NT2/D1 (cell line): ENCODE measurements around the gene DUS1L.

ENCODE experiments used
- DNase-seq: peaks from one replicate; pipeline ENCODE4 v3.0.0-alpha.2; 2011; ENCODE audit warnings: low read depth, low spot score
- H3K27me3 ChIP-seq: 2 replicates; pipeline ENCODE4 v1.6.0; 2011; ENCODE audit warnings: mild to moderate bottlenecking; ENCODE audit not compliant: insufficient read length, insufficient read depth
- H3K36me3 ChIP-seq: 2 replicates; pipeline ENCODE4 v1.6.1; 2011; ENCODE audit warnings: mild to moderate bottlenecking, low read length, mixed read lengths; ENCODE audit not compliant: insufficient read depth, insufficient read length
- H3K4me1 ChIP-seq: 2 replicates; pipeline ENCODE4 v1.5.1; 2011; ENCODE audit not compliant: insufficient read depth, insufficient read length
- H3K4me3 ChIP-seq: 2 replicates; pipeline ENCODE4 v1.5.1; 2011; ENCODE audit warnings: low read depth; ENCODE audit not compliant: insufficient read length
- H3K9ac ChIP-seq: 2 replicates; pipeline ENCODE4 v1.6.0; 2011; ENCODE audit warnings: low read depth; ENCODE audit not compliant: insufficient read length
- H3K9me3 ChIP-seq: 2 replicates; pipeline ENCODE4 v1.5.1; 2011; ENCODE audit warnings: mild to moderate bottlenecking, low read length; ENCODE audit not compliant: insufficient read depth
- SUZ12 ChIP-seq: IDR thresholded peaks from 2 replicates; pipeline ENCODE4 v1.6.1; 2011; ENCODE audit not compliant: insufficient read length, insufficient read depth; ENCODE audit errors: extremely low read depth
- YY1 ChIP-seq: IDR thresholded peaks from 2 replicates; pipeline ENCODE4 v1.6.1; 2011; ENCODE audit not compliant: insufficient read length, insufficient read depth
- ZNF274 ChIP-seq: IDR thresholded peaks from 2 replicates; pipeline ENCODE4 v1.6.1; 2011; ENCODE audit warnings: mild to moderate bottlenecking, low read depth, low read length

DUS1L gene

GRCh38 chr17:82012640-82013295 is 52.8 kb downstream of the DUS1L start:
- no peak for TF ChIP-seq YY1
- no peak for TF ChIP-seq ZNF274
- no peak for TF ChIP-seq SUZ12
- H3K27me3 ChIP-seq = no peaks in the 10 kb centered on the region
- peak overlapping the region; percentile 79 for H3K9ac ChIP-seq
- H3K9me3 ChIP-seq = no peaks in the 10 kb centered on the region
- peaks cover 47% of the 10 kb centered on the region for H3K36me3 ChIP-seq
- peaks cover 40% of the 10 kb centered on the region for H3K4me1 ChIP-seq
- no peak overlapping the region for H3K4me3 ChIP-seq
- DNase-seq = no peak

GRCh38 chr17:82012261-82012639 is 53.4 kb downstream of the DUS1L start:
- peaks cover 45% of the 10 kb centered on the region for H3K4me1 ChIP-seq
- TF ChIP-seq SUZ12 (no peak), ZNF274 (no peak), YY1 (no peak)
- no peaks in the 10 kb centered on the region for H3K27me3 ChIP-seq
- H3K36me3 ChIP-seq = peaks cover 46% of the 10 kb centered on the region
- no peaks in the 10 kb centered on the region for H3K9me3 ChIP-seq
- peak overlapping the region; percentile 79 for H3K9ac ChIP-seq
- no peak for DNase-seq
- H3K4me3 ChIP-seq = no peak overlapping the region

DNA sequence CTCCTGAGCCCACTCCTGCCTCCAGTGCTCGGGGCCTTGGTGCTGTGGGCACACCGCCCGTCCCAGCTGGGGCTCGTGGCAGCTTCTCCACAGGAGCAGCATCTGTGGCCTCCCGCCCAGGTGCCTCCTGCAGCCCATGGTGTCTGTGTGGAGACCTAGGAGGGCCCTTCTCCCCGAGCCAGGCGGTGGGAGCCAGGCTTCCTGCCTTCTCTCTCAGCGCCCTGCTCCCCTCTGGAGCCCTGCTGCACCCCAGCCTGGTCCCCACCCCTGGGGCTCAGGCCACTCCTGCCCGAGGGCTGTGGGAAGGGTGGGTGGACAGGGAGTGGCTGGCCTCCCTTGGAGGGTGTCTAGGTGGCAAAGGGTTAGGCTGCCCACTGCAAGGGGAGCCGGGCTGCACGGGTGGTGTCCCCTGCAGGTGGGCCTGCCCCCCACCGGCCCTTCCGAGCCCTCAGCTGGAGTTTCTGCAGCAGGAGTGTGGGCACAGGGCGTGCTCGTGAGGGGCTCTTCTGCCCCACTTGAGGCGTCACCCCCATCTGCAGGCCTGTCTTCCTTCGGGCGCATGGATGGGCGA is 53.9 kb downstream of the DUS1L start:
- TF ChIP-seq ZNF274 (no peak), SUZ12 (no peak), YY1 (no peak)
- H3K36me3 ChIP-seq = peaks cover 42% of the 10 kb centered on the region
- H3K9me3 ChIP-seq = no peaks in the 10 kb centered on the region
- H3K27me3 ChIP-seq = no peaks in the 10 kb centered on the region
- peak overlapping the region; percentile 79 for H3K9ac ChIP-seq
- DNase-seq = no peak
- no peak overlapping the region for H3K4me3 ChIP-seq
- peaks cover 46% of the 10 kb centered on the region for H3K4me1 ChIP-seq

- H3K36me3 ChIP-seq = peaks cover 41% of the 10 kb centered on the region
- H3K9ac ChIP-seq = no peak overlapping the region
- H3K27me3 ChIP-seq = no peaks in the 10 kb centered on the region
- TF ChIP-seq YY1 (no peak), SUZ12 (no peak), ZNF274 (no peak)
- H3K9me3 ChIP-seq = no peaks in the 10 kb centered on the region
- H3K4me3 ChIP-seq = no peak overlapping the region
- H3K4me1 ChIP-seq = peaks cover 46% of the 10 kb centered on the region
- no peak for DNase-seq
Measured at GRCh38 chr17:82010575-82011525, 54.8 kb downstream of the DUS1L start.

DNA sequence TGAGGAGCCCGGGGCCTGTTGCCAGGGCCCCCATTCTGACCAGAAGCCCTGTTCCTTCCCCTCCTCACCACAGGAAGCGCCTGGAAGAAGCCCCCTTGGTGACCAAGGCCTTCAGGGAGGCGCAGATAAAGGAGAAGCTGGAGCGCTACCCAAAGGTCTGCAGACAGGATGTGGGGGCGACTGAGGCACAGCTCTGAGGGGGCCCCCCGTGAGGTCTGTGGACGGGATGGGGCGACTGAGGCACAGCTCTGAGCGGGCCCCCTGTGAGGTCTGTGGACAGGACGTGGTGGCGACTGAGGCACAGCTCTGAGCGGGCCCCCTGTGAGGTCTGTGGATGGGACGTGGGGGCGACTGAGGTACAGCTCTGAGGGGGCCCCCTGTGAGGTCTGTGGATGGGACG is 56.2 kb downstream of the DUS1L start:
- TF ChIP-seq ZNF274 (no peak), YY1 (no peak), SUZ12 (no peak)
- peaks cover 45% of the 10 kb centered on the region for H3K4me1 ChIP-seq
- no peak overlapping the region for H3K9ac ChIP-seq

GRCh38 chr17:82008941-82009405 is 56.6 kb downstream of the DUS1L start:
- Histone ChIP-seq H3K9me3 (no peaks in the 10 kb centered on the region), H3K27me3 (no peaks in the 10 kb centered on the region), H3K4me1 (peaks cover 49% of the 10 kb centered on the region), H3K9ac (no peak overlapping the region), H3K36me3 (peaks cover 33% of the 10 kb centered on the region), H3K4me3 (no peak overlapping the region)
- no peak for DNase-seq
- TF ChIP-seq ZNF274 (no peak), YY1 (no peak), SUZ12 (no peak)

More for the DNA sequence above, 56.2 kb downstream of the DUS1L start:
- H3K4me3 ChIP-seq = no peak overlapping the region
- no peaks in the 10 kb centered on the region for H3K9me3 ChIP-seq
- no peaks in the 10 kb centered on the region for H3K27me3 ChIP-seq
- DNase-seq = no peak
- H3K36me3 ChIP-seq = peaks cover 37% of the 10 kb centered on the region
